HCT116 (cell line): ENCODE data around the gene LGALS7. TPM values are rescaled to one million over a fixed set of nuclear protein-coding genes. Genes with fewer than 3 reads are reported as not detected.

Experiments
- ATAC-seq: fragments of 200-7000 bp; cut with Tn5 transposase; 2 replicates; pipeline ENCODE4 v1.9.1; 2020; ENCODE audit warnings: mild to moderate bottlenecking, moderate library complexity
- BruUV-seq: library from RNA; stranded (reverse); fragments of 400-500 nt; replicated peaks from 2 replicates; lab custom pipeline; 2021; lab: Mats Ljungman, UMichigan
- CTCF ChIA-PET: fragments of 300-600 bp; sonication (Branson Sonifier 250); formaldehyde crosslinking; loops from one replicate; lab custom pipeline; 2021; ENCODE audit warnings: antibody characterized with exemption; lab: Charles Lee
- POLR2A ChIA-PET: fragments of 300-600, 350-600 bp; sonication (Branson Sonifier 250); formaldehyde crosslinking; loops from one replicate; lab custom pipeline; 2021; ENCODE audit warnings: antibody characterized with exemption; lab: Charles Lee
- RAD21 ChIA-PET, 2 experiments: fragments of 300-600 bp; sonication (Branson Sonifier 250); formaldehyde crosslinking; loops; one replicate each; lab custom pipeline; 2023; ENCODE audit warnings: low total read pairs in 2 of 2; ENCODE audit not compliant: uncharacterized antibody in 2 of 2, unreplicated experiment in 2 of 2, low non-redundant PET in 1 of 2; lab: Charles Lee
- DNase-seq: peaks from one replicate; pipeline ENCODE4 v3.0.0-alpha.2; 2010; ENCODE audit warnings: low read depth, low spot score
- H2AFZ ChIP-seq: fragments of 200-600 bp; shearing (Covaris generic), sonication (generic); 2 replicates; pipeline ENCODE4 v1.6.1; 2017; ENCODE audit warnings: low read depth, mixed run types, mixed read lengths, antibody characterized with exemption, low read length; ENCODE audit not compliant: poor library complexity, severe bottlenecking
- H3K27ac ChIP-seq: 2 replicates; pipeline ENCODE4 v1.5.1; 2012; ENCODE audit warnings: low read depth, low read length
- H3K27me3 ChIP-seq: fragments of 200-600 bp; sonication (generic); 2 replicates; pipeline ENCODE4 v1.6.1; 2016; ENCODE audit warnings: mixed run types, low read length, mixed read lengths; ENCODE audit not compliant: insufficient read depth
- H3K36me3 ChIP-seq, 2 experiments: fragments of 200-500 bp in 1 of 2; fragments of 200-600 bp in 1 of 2; sonication (Bioruptor generic) in 1 of 2; sonication (generic) in 1 of 2; 2 replicates each; pipeline versions ENCODE4 v1.5.1 to v1.6.1; 2014 to 2016; ENCODE audit warnings: low read length in 2 of 2, inconsistent platforms in 1 of 2, mixed read lengths in 1 of 2, mixed run types in 1 of 2; ENCODE audit not compliant: insufficient read depth in 2 of 2, control insufficient read depth in 1 of 2
- H3K4me1 ChIP-seq, 2 experiments: fragments of 200-600 bp in 1 of 2; sonication (generic) in 1 of 2; 2 replicates each; pipeline versions ENCODE4 v1.5.1 to v1.6.1; 2012 to 2017; ENCODE audit warnings: low read length in 2 of 2, inconsistent platforms in 1 of 2, mild to moderate bottlenecking in 1 of 2, mixed read lengths in 1 of 2, mixed run types in 1 of 2, moderate library complexity in 1 of 2; ENCODE audit not compliant: insufficient read depth in 2 of 2, control insufficient read depth in 1 of 2
- H3K4me2 ChIP-seq: fragments of 200-600 bp; sonication (generic); 2 replicates; pipeline ENCODE4 v1.6.1; 2017; ENCODE audit warnings: mixed run types, low read length, mixed read lengths
- H3K4me3 ChIP-seq, 2 experiments: fragments of 200-600 bp in 1 of 2; sonication (generic) in 1 of 2; replicated peaks in 1 of 2; 2 replicates each; pipeline ENCODE4 v1.5.1; 2011 to 2016; ENCODE audit warnings: low read length in 2 of 2, control low read depth in 1 of 2, low read depth in 1 of 2, mild to moderate bottlenecking in 1 of 2, mixed read lengths in 1 of 2, mixed run types in 1 of 2
- H3K79me2 ChIP-seq: fragments of 200-600 bp; sonication (generic); 2 replicates; pipeline ENCODE4 v1.6.1; 2017; ENCODE audit warnings: mild to moderate bottlenecking, mixed run types, low read length, moderate library complexity, mixed read lengths; ENCODE audit not compliant: insufficient read depth
- H3K9ac ChIP-seq: fragments of 200-600 bp; sonication (generic); 2 replicates; pipeline ENCODE4 v1.6.1; 2016; ENCODE audit warnings: low read length, mixed read lengths
- H3K9me2 ChIP-seq: fragments of 200-600 bp; sonication (generic), shearing (Covaris generic); 2 replicates; pipeline ENCODE4 v1.6.1; 2017; ENCODE audit warnings: mixed run types, mild to moderate bottlenecking, moderate library complexity; ENCODE audit not compliant: insufficient read depth
- H3K9me3 ChIP-seq, 2 experiments: fragments of 200-500 bp in 1 of 2; fragments of 200-600 bp in 1 of 2; sonication (Bioruptor generic) in 1 of 2; sonication (generic) in 1 of 2; 2 replicates each; pipeline ENCODE4 v1.6.1; 2014 to 2017; ENCODE audit warnings: low read length in 2 of 2, mixed read lengths in 2 of 2, inconsistent platforms in 1 of 2, low read depth in 1 of 2, mild to moderate bottlenecking in 1 of 2, mixed run types in 1 of 2, moderate library complexity in 1 of 2; ENCODE audit not compliant: control insufficient read depth in 1 of 2, insufficient read depth in 1 of 2
- H4K20me1 ChIP-seq: fragments of 200-600 bp; sonication (generic), shearing (Covaris generic); 2 replicates; pipeline ENCODE4 v1.6.1; 2017; ENCODE audit warnings: mixed run types, mild to moderate bottlenecking, moderate library complexity; ENCODE audit not compliant: insufficient read depth
- ATF3 ChIP-seq: IDR thresholded peaks from 2 replicates; pipeline ENCODE4 v1.6.1; 2012
- CEBPB ChIP-seq: IDR thresholded peaks from 2 replicates; pipeline ENCODE4 v1.6.1; 2012; ENCODE audit warnings: low read depth
- CTCF ChIP-seq, 3 experiments: fragments of 200-600 bp in 1 of 3; sonication (generic) in 1 of 3; IDR thresholded peaks in 2 of 3; conservative IDR thresholded peaks in 1 of 3; 2 replicates each; pipeline ENCODE4 v1.5.1; 2012 to 2017; ENCODE audit warnings: low read depth in 2 of 3, low read length in 2 of 3, antibody characterized with exemption in 1 of 3, borderline replicate concordance in 1 of 3, control low read depth in 1 of 3, mild to moderate bottlenecking in 1 of 3, mixed read lengths in 1 of 3, mixed run types in 1 of 3, moderate library complexity in 1 of 3; ENCODE audit not compliant: insufficient read depth in 1 of 3
- EGR1 ChIP-seq: IDR thresholded peaks from 2 replicates; pipeline ENCODE4 v1.6.1; 2012; ENCODE audit warnings: low read depth
- EZH2 ChIP-seq: fragments of 200-600 bp; sonication (generic); IDR thresholded peaks from 2 replicates; pipeline ENCODE4 v1.6.1; 2017; ENCODE audit warnings: antibody characterized with exemption, mixed run types
- EZH2phosphoT487 ChIP-seq: fragments of 200-600 bp; IDR thresholded peaks from 2 replicates; pipeline ENCODE4 v1.6.1; 2018; ENCODE audit warnings: antibody characterized with exemption, borderline replicate concordance
- FOSL1 ChIP-seq: IDR thresholded peaks from 2 replicates; pipeline ENCODE4 v1.6.1; 2012; ENCODE audit warnings: low read depth
- JUND ChIP-seq: IDR thresholded peaks from 2 replicates; pipeline ENCODE4 v1.6.1; 2012
- MAX ChIP-seq: IDR thresholded peaks from 2 replicates; pipeline ENCODE4 v1.6.1; 2012
- POLR2A ChIP-seq: IDR thresholded peaks from 2 replicates; pipeline ENCODE4 v1.7.0; 2011; ENCODE audit warnings: borderline replicate concordance; ENCODE audit not compliant: insufficient read depth, insufficient read length; ENCODE audit errors: extremely low read depth
- POLR2AphosphoS5 ChIP-seq: IDR thresholded peaks from 2 replicates; pipeline ENCODE4 v1.6.1; 2011; ENCODE audit warnings: mild to moderate bottlenecking, low read depth, low read length, moderate library complexity
- RAD21 ChIP-seq: IDR thresholded peaks from 2 replicates; pipeline ENCODE4 v1.6.1; 2012; ENCODE audit warnings: low read depth, mild to moderate bottlenecking
- REST ChIP-seq: IDR thresholded peaks from 2 replicates; pipeline ENCODE4 v1.6.1; 2012; ENCODE audit warnings: low read depth
- SIN3A ChIP-seq: IDR thresholded peaks from 2 replicates; pipeline ENCODE4 v1.6.1; 2012; ENCODE audit warnings: low read depth
- SP1 ChIP-seq: IDR thresholded peaks from 2 replicates; pipeline ENCODE4 v1.6.1; 2012; ENCODE audit warnings: low read depth
- SRF ChIP-seq: IDR thresholded peaks from 2 replicates; pipeline ENCODE4 v1.6.1; 2012; ENCODE audit warnings: low read depth
- TCF7L2 ChIP-seq: IDR thresholded peaks from 2 replicates; pipeline ENCODE4 v1.7.0; 2011; ENCODE audit warnings: borderline replicate concordance, inconsistent platforms; ENCODE audit not compliant: insufficient read depth, insufficient read length; ENCODE audit errors: extremely low read depth
- YY1 ChIP-seq: IDR thresholded peaks from 2 replicates; pipeline ENCODE4 v1.6.1; 2011; ENCODE audit warnings: low read length, low read depth, moderate library complexity, mild to moderate bottlenecking; ENCODE audit not compliant: insufficient replicate concordance; ENCODE audit errors: extremely low read depth
- ZBTB33 ChIP-seq: IDR thresholded peaks from 2 replicates; pipeline ENCODE4 v1.6.1; 2011; ENCODE audit warnings: mild to moderate bottlenecking, low read length, moderate library complexity; ENCODE audit not compliant: insufficient replicate concordance; ENCODE audit errors: extremely low read depth
- ZFX ChIP-seq: fragments of 450-650 bp; IDR thresholded peaks from 2 replicates; pipeline ENCODE4 v1.6.1; 2017
- intact Hi-C: fragments of 100-400 bp; cut with micrococcal nuclease; formaldehyde crosslinking; loops from 2 replicates; pipeline ENCODE4 v1.10.0; 2022
- total RNA-seq: library from RNA; stranded (reverse); gene quantifications from one replicate; pipeline ENCODE4 v1.2.1, GENCODE V29; 2021; ENCODE audit not compliant: unreplicated experiment

The LGALS7 gene
- total RNA-seq, 1 experiment from 2014 or later: not detected

- Histone ChIP-seq H3K4me3 (no peak overlapping the region), H3K9ac (no peak overlapping the region), H3K27ac (no peak overlapping the region), H4K20me1 (no peaks in the 10 kb centered on the region), H3K4me2 (no peak overlapping the region), H3K79me2 (no peaks in the 10 kb centered on the region), H3K27me3 (no peaks in the 10 kb centered on the region), H3K9me2 (no peaks in the 10 kb centered on the region), H3K36me3 (no peaks in the 10 kb centered on the region), H2AFZ (no peak overlapping the region), H3K9me3 (no peaks in the 10 kb centered on the region), H3K4me1 (no peaks in the 10 kb centered on the region; a peak in 1 of 4 replicates)
- BruUV-seq: no TSS peak
- ChIA-PET CTCF (no interaction called here), RAD21 (no interaction called here), POLR2A (no interaction called here)
- DNase-seq (no peak), ATAC-seq (no peak)
- intact Hi-C loops: no loop called here
- TF ChIP-seq EZH2: no peak
- TF ChIP-seq RAD21: no peak
- TF ChIP-seq POLR2AphosphoS5: no peak
- TF ChIP-seq EZH2phosphoT487: no peak
- TF ChIP-seq SRF: no peak
- TF ChIP-seq EGR1: no peak
- no peak for TF ChIP-seq CEBPB
- TF ChIP-seq CTCF (IDR thresholded peaks at IDR 0.05 in 2 of 3, conservative IDR thresholded peaks at IDR 0.05 in 1 of 3; ENCODE audit: borderline replicate concordance in 1 of 3, insufficient read depth in 1 of 3, low read depth in 2 of 3, low read length in 2 of 3): no peak
- TF ChIP-seq FOSL1: no peak
- no peak for TF ChIP-seq SP1
- no peak for TF ChIP-seq REST
- TF ChIP-seq YY1: no peak
- no peak for TF ChIP-seq ATF3
- TF ChIP-seq POLR2A: no peak
- no peak for TF ChIP-seq MAX
- no peak for TF ChIP-seq SIN3A
- no peak for TF ChIP-seq ZFX
- TF ChIP-seq ZBTB33: no peak
- TF ChIP-seq TCF7L2: no peak
- TF ChIP-seq JUND: no peak
Measured at GRCh38 chr19:38793177-38793576, 19.9 kb upstream of the LGALS7 start.
